Keratinocyte (primary cell): ENCODE data around the gene HSF5. TPM values are rescaled to one million over a fixed set of nuclear protein-coding genes. Genes with fewer than 3 reads are reported as not detected.

Experiments used
- DNase-seq: peaks from one replicate; pipeline ENCODE4 v3.0.0-alpha.2; 2011; ENCODE audit warnings: low read depth, missing footprints, low spot score
- FAIRE-seq: peaks from 2 replicates; lab custom pipeline; 2011; peaks lifted over from hg19 to GRCh38; lab: Jason Lieb, UNC
- H2AFZ ChIP-seq: 2 replicates; pipeline ENCODE4 v1.6.0; 2012; ENCODE audit warnings: low read length, control low read depth, inconsistent platforms; ENCODE audit not compliant: control insufficient read depth
- H3K27ac ChIP-seq: 2 replicates; pipeline ENCODE4 v1.5.1; 2011; ENCODE audit warnings: low read length; ENCODE audit not compliant: control insufficient read depth, insufficient read depth
- H3K27me3 ChIP-seq: 3 replicates; pipeline ENCODE4 v1.6.0; 2011; ENCODE audit warnings: low read length; ENCODE audit not compliant: control insufficient read depth, insufficient read depth; ENCODE audit errors: extremely low read depth
- H3K36me3 ChIP-seq, 2 experiments: 2 replicates in 1 of 2; 3 replicates in 1 of 2; pipeline ENCODE4 v1.5.1; 2011; ENCODE audit warnings: low read length in 2 of 2, mild to moderate bottlenecking in 1 of 2; ENCODE audit not compliant: control insufficient read depth in 2 of 2, insufficient read depth in 2 of 2; ENCODE audit errors: extremely low read depth in 1 of 2
- H3K4me1 ChIP-seq: 3 replicates; pipeline ENCODE4 v1.5.1; 2011; ENCODE audit warnings: low read length; ENCODE audit not compliant: control insufficient read depth, insufficient read depth; ENCODE audit errors: extremely low read depth
- H3K4me2 ChIP-seq: 3 replicates; pipeline ENCODE4 v1.6.0; 2011; ENCODE audit warnings: low read depth, low read length; ENCODE audit not compliant: control insufficient read depth, insufficient read depth; ENCODE audit errors: extremely low read depth
- H3K4me3 ChIP-seq, 3 experiments: fragments of 200-600 bp in 1 of 3; sonication (generic) in 1 of 3; 2 replicates in 2 of 3; 3 replicates in 1 of 3; pipeline ENCODE4 v1.5.1; 2011 to 2016; ENCODE audit warnings: low read length in 3 of 3, mild to moderate bottlenecking in 3 of 3, control low read depth in 2 of 3, inconsistent platforms in 1 of 3, low read depth in 1 of 3, mixed read lengths in 1 of 3, mixed run types in 1 of 3, moderate library complexity in 1 of 3; ENCODE audit not compliant: control insufficient read depth in 2 of 3, insufficient read depth in 2 of 3; ENCODE audit errors: extremely low read depth in 1 of 3
- H3K79me2 ChIP-seq: 2 replicates; pipeline ENCODE4 v1.6.0; 2012; ENCODE audit warnings: low read length; ENCODE audit not compliant: control insufficient read depth, insufficient read depth
- H3K9ac ChIP-seq: 3 replicates; pipeline ENCODE4 v1.6.0; 2011; ENCODE audit warnings: low read length; ENCODE audit not compliant: control insufficient read depth, insufficient read depth; ENCODE audit errors: extremely low read depth
- H3K9me1 ChIP-seq: 3 replicates; pipeline ENCODE4 v1.6.0; 2011; ENCODE audit warnings: low read length; ENCODE audit not compliant: control insufficient read depth, insufficient read depth; ENCODE audit errors: extremely low read depth
- H3K9me3 ChIP-seq: 2 replicates; pipeline ENCODE4 v1.5.1; 2012; ENCODE audit warnings: low read depth, low read length; ENCODE audit not compliant: control insufficient read depth
- H4K20me1 ChIP-seq: 3 replicates; pipeline ENCODE4 v1.6.0; 2011; ENCODE audit warnings: low read length; ENCODE audit not compliant: control insufficient read depth, insufficient read depth; ENCODE audit errors: extremely low read depth
- EZH2 ChIP-seq: IDR thresholded peaks from one replicate; pipeline ENCODE4 v1.6.1; 2012; ENCODE audit warnings: inconsistent platforms, mild to moderate bottlenecking, low read length, moderate library complexity
- dilution Hi-C: fragments of 300-500 bp; cut with MboI; formaldehyde crosslinking; loops from one replicate; pipeline ENCODE4 v1.7.0; 2020; ENCODE audit warnings: low sequenced_read_pairs; ENCODE audit not compliant: extremely low pct_ligation_motif_present
- polyA plus RNA-seq, 5 experiments: library from polyadenylated mRNA; depleted of rRNA in 3 of 5; stranded (reverse) in 3 of 5; stranded (forward) in 1 of 5; unstranded in 1 of 5; fragments of >200 nt; gene quantifications; 1 replicate in 1 of 5; 2 replicates in 3 of 5; 3 replicates in 1 of 5; pipeline versions ENCODE4 v1.2.1 to v1.2.3, GENCODE V29; 2011 to 2012; ENCODE audit warnings: missing spikeins in 2 of 5, low read depth in 1 of 5, low replicate concordance in 1 of 5
- TF ChIP-seq, protein P1 (sequence below), 3 experiments: IDR thresholded peaks in 1 of 3; conservative IDR thresholded peaks in 1 of 3; optimal IDR thresholded peaks in 1 of 3; 2 replicates in 2 of 3; 3 replicates in 1 of 3; pipeline versions ENCODE3 to v1.5.1; 2011; ENCODE audit warnings: low read length in 3 of 3, mild to moderate bottlenecking in 3 of 3, moderate library complexity in 2 of 3, control low read depth in 1 of 3, inconsistent platforms in 1 of 3; ENCODE audit not compliant: insufficient read depth in 2 of 3; ENCODE audit errors: extremely low read depth in 1 of 3

The HSF5 gene
- polyA plus RNA-seq, 1 donor (not counting 4 experiments of a cell fraction or from before 2014, with no cell fraction given): 0.01 TPM

DNA sequence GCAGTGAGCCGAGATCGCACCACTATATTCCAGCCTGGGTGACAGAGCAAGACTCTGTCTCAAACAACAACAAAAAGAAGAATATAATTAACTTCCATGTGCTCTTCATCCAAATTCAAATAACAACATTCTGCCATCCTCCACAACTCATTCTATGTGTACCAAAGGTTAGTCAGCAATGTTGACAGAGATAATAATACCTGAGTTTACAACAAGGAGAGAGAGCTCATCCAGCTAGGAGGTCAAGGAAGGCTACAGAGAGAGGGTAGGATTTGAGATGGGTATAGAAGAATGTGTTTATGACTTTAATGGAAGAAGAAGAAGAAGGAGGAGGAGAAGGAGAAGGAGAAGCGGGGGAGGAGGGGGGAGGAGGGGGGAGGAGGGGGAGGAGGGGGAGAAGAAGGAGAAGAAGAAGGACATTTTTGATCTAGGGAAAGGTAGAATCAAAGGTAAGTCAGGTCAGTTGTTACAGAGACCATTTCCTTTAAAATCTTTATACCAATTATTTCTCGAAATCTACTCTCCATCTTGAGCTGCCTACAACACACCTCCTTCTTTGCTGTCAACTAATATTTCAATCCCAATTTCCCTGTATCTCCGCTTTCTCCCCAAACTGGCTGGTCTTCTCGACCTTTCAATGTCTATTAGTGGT is 10.1 kb upstream of the HSF5 start:
- DNase-seq: no peak
- H3K79me2 ChIP-seq: no peaks in the 10 kb centered on the region
- H3K27me3 ChIP-seq: no peaks in the 10 kb centered on the region
- TF ChIP-seq EZH2: no peak
- TF ChIP-seq, protein P1, sequence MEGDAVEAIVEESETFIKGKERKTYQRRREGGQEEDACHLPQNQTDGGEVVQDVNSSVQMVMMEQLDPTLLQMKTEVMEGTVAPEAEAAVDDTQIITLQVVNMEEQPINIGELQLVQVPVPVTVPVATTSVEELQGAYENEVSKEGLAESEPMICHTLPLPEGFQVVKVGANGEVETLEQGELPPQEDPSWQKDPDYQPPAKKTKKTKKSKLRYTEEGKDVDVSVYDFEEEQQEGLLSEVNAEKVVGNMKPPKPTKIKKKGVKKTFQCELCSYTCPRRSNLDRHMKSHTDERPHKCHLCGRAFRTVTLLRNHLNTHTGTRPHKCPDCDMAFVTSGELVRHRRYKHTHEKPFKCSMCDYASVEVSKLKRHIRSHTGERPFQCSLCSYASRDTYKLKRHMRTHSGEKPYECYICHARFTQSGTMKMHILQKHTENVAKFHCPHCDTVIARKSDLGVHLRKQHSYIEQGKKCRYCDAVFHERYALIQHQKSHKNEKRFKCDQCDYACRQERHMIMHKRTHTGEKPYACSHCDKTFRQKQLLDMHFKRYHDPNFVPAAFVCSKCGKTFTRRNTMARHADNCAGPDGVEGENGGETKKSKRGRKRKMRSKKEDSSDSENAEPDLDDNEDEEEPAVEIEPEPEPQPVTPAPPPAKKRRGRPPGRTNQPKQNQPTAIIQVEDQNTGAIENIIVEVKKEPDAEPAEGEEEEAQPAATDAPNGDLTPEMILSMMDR (optimal IDR thresholded peaks at IDR 0.05 in 1 of 3, IDR thresholded peaks at IDR 0.05 in 1 of 3, conservative IDR thresholded peaks at IDR 0.05 in 1 of 3; ENCODE audit: extremely low read depth in 1 of 3, insufficient read depth in 2 of 3, low read length in 3 of 3): no peak
- no peaks in the 10 kb centered on the region for H3K4me1 ChIP-seq
- no peak overlapping the region for H2AFZ ChIP-seq
- no peaks in the 10 kb centered on the region for H4K20me1 ChIP-seq
- H3K9me1 ChIP-seq: no peaks in the 10 kb centered on the region
- no peak overlapping the region for H3K27ac ChIP-seq
- no peak overlapping the region for H3K4me2 ChIP-seq
- FAIRE-seq: no peak
- dilution Hi-C loops: no loop called here
- H3K9ac ChIP-seq: no peak overlapping the region
- peaks cover 21 to 23% of the 10 kb centered on the region in 2 experiments for H3K36me3 ChIP-seq
- no peaks in the 10 kb centered on the region for H3K9me3 ChIP-seq
- H3K4me3 ChIP-seq: no peak overlapping the region

DNA sequence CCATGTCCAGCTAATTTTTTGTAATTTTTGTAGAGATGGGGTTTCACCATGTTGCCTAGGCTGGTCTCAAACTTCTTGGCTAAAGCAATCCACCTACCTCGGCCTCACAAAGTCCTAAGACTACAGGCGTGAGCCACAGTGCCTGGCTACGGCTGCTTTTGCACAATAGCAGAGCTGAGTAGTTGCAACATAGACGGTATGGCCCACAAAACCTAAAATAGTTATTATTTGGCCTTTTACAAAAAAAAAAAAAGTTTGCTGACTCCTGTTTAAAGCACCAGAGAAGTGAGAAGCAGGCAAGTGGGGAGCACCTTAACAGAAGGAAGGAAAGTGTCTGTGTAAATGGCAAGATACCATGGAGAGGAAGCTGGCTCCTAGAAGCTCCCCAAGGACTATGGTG is 5.3 kb upstream of the HSF5 start:
- peaks cover 20 to 33% of the 10 kb centered on the region in 2 experiments for H3K36me3 ChIP-seq
- H4K20me1 ChIP-seq: no peaks in the 10 kb centered on the region
- no peak overlapping the region for H3K4me2 ChIP-seq
- no peaks in the 10 kb centered on the region for H3K79me2 ChIP-seq
- no peak overlapping the region for H2AFZ ChIP-seq
- H3K27me3 ChIP-seq: no peaks in the 10 kb centered on the region
- DNase-seq: no peak
- H3K9me1 ChIP-seq: no peaks in the 10 kb centered on the region
- dilution Hi-C loops: no loop called here
- no peak for FAIRE-seq
- H3K4me3 ChIP-seq: no peak overlapping the region
- TF ChIP-seq EZH2: no peak
- TF ChIP-seq, protein P1 (optimal IDR thresholded peaks at IDR 0.05 in 1 of 3, IDR thresholded peaks at IDR 0.05 in 1 of 3, conservative IDR thresholded peaks at IDR 0.05 in 1 of 3; ENCODE audit: extremely low read depth in 1 of 3, insufficient read depth in 2 of 3, low read length in 3 of 3): no peak
- H3K9me3 ChIP-seq: no peaks in the 10 kb centered on the region
- no peak overlapping the region for H3K27ac ChIP-seq
- no peak overlapping the region for H3K9ac ChIP-seq
- no peaks in the 10 kb centered on the region for H3K4me1 ChIP-seq
